ENCODE measurements around the gene NPC1.
"Not testable (repeated sequence)": the region's sequence is repeated elsewhere in the genome, so short reads cannot be mapped to it uniquely, and the experiment has no call there.

NPC1 gene

DNA sequence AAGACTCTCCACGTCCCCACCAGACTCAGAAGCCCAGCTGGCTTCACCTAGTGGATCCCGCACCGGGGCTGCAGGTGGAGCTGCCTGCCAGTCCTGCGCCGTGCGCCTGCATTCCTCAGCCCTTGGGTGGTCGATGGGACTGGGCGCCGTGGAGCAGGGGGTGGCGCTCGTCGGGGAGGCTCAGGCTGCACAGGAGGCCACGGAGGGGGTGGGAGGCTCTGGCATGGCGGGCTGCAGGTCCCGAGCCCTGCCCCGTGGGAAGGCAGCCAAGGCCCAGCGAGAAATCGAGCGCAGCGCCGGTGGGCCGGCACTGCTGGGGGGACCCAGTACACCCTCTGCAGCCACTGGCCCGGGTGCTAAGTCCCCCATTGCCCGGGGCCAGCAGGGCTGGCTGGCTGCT is 8.8 kb downstream of the NPC1 start:
- DNase-seq (ENCODE audit: low read depth in 2 of 3, low spot score in 1 of 3), result not testable (repeated sequence)

DNA sequence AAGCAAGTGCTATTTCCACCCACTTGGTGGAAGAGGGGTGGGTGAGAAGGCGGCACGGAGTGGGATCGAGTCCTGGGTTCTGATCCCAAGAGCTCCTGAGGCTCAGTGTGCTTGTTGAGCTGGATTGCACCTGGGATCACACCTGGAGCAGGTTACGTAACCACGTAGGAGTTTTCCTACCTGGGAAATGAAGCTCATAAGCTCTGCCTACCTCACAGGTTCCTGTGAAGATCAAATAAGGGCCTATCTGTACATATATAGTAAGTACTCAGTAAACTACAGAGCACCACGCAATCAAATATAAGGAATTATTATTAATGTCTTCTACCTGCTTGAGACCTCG is 11.0 kb downstream of the NPC1 start:
- DNase-seq (ENCODE audit: low read depth in 2 of 3, low spot score in 1 of 3), result no peak

DNA sequence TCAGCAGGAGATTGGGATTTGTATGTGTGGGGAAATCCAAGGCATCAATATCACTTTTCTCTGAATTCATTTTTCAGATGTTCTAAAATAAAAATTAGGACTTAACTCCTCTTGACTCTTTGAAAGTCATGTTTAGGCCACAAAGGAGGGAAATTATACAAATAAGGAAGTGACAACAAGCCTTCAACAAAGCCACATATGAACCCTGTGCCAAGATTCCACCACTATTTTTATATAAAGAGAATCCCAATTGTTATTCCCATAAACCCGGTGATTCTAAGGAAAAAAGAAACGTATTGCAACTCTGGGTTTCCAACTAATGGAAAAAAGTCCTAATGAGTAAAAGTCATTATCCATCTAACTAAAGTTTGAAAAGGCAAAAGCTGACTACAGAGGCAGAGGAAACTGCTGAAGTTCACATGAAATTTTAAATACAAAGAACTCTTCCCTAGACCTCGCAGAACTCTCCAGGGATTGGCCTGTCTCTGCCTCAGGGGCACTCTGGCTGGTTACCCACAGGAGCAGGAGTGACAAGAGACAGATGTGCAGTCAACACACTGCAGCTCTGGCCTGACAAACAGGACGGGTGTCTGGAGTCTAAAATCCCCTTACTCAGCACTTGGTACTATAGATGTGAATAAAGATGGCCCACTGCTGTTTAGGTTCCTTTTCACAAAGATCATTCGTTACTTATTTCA is 11.5 kb downstream of the NPC1 start:
- no peak for DNase-seq (ENCODE audit: low read depth in 2 of 3, low spot score in 1 of 3)

DNA sequence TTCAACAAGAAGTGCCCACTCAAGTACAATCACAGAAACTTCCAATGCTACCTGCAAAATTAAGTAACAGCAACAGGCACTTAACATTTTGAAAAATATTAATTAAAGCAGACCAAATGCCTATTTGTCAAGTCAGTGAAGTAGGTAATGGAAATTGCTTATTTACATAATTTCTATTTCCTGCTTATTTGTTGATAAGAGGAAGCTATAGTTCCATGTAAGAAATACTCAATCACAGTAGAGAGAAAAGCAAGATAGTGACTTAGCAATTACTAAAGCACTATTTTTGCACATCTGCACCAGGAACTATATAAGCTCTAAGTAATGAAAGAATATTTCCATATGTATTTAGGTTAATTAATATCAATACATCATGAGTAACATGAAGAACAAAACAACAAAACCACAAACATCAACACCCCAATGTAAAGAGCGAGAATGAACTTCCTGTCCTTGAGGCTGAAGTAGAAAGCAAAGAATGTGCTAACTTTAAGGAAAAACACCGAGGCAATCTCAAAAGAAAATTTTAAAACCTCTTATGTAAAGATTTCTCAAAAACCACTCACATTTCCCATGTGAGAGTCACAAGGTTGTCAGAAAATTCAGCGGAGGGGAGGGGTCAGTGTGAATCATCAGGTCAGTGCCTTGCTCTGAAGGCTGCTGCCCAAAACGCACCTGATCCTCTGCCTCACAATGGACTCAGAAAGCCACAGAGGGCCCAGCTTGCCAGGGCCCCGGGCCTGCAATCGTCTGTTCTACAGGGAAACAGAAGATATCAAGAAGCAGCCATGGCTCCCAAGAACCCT is 12.5 kb downstream of the NPC1 start:
- no peak for DNase-seq (ENCODE audit: low read depth in 2 of 3, low spot score in 1 of 3)

DNA sequence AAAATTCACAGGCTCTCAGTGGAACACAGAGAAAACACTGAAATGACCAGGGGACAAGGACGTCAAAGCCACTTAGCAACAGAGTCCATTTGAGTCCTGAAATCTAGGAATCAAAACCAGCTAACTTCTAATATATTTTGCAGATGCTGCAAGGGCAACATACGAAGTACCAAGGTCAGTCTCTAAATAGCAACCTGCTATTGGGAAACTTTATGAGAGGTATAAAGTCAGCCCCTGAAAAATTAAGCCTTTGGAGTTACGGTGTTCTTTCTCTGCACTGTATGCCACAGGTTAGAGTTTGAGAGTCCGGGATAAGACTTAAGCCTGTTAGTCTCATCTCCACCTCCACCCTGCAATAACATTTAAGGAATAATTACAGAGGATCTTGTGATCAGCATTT is 13.3 kb downstream of the NPC1 start:
- no peak for DNase-seq (ENCODE audit: low read depth in 2 of 3, low spot score in 1 of 3)

DNA sequence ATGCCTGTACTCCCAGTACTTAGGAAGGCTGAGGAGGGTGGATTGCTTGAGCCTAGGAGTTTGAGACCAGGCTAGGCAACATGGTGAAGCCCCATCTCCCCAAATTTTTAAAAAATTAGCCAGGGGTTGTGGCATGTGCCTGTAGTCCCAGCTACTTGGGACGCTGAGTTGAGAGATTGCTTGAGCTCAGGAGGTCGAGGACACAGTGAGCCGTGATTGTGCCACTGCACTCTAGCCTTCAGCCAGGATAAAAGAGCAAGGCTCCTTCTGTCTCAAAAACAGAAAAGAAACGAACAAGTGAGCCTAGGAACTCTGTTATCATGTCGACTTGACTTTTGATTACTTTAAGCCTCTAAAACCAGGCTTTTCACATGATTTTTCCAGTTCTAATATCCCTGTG is 13.7 kb downstream of the NPC1 start:
- no peak for DNase-seq (ENCODE audit: low read depth in 2 of 3, low spot score in 1 of 3)

DNA sequence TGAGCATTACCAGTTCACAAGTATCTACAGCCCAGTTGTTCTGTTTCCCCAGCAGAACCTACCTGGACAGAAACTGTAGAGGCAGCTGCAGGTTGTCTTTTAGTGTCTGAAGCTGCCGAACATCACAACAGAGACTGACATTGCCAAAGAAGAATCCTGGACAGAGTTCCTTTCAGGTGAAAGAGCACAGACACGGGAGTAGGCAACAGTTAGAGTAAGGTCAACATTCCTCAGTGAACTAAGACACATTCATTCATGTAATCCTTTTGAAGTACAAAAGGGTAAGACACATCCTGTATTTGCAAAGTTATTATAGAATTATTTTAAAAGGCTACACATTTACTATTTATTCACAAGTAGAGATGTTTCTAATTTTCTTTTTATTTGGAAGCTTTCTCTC is 14.3 kb downstream of the NPC1 start:
- no peak for DNase-seq (ENCODE audit: low read depth in 2 of 3, low spot score in 1 of 3)

DNA sequence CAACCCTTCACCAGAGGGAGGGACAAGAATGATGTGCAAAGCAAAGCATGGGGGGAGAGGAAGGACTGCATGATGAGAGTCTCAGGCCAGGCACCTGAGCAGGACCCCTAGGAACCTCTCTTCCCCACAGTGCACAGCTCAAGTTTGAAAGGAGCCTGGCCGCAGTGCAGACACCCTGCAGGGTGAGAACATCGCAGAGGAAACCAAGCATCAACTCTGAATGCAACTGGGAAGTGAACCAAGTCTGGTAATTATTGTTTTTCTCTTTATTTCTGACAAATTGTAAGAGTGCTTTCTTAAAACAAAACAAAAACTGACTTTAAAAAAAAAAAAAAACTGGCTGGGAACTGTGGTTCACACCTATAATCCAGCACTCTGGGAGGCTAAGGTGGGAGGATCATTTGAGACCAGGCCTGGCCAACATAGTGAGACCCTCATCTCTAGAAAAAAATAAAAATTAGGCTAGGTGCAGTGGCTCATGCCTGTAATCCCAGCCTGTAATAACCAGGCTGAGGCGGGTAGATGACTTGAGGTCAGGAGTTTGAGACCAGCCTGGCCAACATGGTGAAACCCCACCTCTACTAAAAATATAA is 15.3 kb downstream of the NPC1 start:
- DNase-seq (ENCODE audit: low read depth in 2 of 3, low spot score in 1 of 3), result no peak

DNA sequence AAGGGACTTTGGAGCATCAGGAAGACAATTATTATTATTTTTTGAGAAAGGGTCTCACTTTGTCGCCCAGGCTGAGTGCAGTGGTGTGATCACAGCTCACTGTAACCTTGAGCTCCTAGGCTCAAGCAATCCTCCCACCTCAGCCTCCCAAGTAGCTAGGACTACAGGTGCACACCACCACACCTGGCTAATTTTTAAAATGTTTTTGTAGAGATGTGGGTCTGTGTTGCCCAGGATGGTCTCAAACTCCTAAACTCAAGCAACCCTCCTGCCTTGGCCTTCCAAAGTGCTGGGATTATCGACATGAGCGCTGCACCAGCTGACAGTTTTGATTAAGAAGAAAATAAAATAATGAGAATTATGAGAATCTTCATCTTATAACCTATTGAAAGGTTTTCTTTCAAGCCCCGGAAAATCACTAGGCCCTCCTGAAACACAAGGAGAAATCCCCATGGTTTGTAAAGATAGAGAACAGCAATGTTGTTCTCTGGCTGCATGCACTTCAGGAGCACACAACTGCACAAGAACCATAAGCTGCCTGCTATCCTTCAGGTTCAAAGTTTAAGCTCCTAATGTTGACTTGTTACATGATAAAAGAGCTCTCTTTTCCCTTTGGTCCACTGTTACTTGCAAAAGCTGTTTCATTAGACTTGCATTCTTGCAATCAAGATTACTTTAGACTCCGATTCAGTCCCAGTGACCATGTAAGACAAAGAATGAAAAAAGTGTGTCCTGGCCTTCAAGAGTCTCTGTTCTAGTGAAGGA is 16.8 kb downstream of the NPC1 start:
- no peak for DNase-seq (ENCODE audit: low read depth in 2 of 3, low spot score in 1 of 3)

DNA sequence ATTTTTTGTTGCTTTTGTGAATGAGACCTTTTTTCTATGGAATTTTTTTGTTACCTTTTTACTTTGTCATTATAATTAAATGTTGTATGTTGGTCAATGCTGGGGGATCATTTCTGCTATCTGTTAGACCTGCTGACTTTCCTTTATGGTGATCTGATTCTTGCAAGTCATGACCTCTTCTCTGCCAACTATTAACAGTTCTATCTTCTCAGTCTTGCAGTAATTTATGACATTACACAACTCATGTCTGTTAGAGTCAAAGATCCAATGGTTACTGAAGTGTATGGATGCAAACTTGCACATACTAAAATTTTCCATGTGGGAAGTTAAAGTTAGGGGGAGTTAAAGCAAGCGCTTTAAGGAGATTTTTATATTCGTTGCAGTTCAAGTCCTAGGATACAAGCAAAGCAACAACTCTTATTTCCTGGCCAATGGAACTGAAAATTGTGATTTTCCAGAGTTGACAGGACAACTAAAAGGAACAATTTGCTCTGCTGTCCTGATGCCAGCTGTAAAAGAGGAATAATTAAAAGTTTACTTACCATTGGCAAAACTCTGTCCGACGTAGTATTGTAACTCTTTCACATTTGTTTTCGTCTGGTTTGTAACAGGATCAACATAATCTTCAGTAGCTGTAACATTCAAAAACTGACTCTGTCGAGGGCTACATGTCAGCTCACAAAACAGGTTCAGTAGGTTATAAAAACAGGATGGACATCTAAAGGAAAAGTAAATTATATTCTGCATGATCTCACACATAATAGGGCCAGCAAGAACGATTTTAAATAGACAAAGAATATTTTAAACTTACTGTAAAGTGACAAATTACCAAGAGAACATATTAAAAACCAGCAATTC is 17.8 kb downstream of the NPC1 start:
- DNase-seq (ENCODE audit: low read depth in 2 of 3, low spot score in 1 of 3), result no peak

DNA sequence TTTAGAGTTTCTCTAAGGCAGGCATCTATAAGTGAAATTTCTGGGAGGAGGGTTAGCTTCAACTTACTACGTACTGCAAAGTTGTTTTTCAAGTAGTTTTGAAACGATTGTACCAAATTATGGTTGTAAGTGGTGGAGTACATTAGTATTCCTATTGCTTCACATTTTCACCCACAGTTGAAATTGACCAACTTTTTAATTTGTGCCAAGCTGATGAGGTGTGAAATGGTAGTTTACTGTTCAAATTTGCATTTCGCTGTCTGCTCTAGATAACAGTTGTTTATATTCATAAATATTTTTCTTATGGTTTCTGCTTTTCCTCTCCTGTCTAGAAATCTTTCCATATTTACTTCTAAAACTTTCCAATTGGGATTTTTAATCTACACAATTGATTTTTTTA is 18.6 kb downstream of the NPC1 start:
- DNase-seq (ENCODE audit: low read depth in 2 of 3, low spot score in 1 of 3), result no peak

DNA sequence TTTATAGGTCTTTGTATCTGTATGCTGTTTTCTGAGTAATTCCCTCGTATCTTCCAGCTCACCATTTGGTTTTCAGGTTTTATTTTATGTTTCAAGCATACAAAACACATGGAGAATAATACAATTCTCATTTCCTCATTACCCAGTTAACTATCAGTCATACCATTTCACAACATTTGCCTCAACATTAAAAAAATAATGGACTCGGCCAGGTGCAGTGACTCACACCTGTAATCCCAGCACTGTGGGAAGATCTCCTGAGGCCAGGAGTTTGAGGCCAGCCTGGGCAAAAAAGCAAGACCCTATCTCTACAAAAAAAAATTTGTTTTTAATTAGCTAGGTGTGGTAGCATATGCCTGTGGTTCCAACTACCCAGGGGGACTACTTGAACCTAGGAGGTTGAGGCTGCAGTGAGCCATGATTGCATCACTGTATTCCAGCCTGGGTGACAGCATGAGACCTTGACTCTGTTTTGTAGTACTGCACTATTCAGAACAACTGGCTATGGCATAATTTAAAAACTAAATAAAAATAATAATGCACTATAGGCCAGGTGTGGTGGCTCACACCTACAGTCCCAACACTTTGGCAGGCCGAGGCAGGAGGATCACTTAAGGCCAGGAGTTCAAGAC is 20.3 kb downstream of the NPC1 start:
- no peak for DNase-seq (ENCODE audit: low read depth in 2 of 3, low spot score in 1 of 3)

DNA sequence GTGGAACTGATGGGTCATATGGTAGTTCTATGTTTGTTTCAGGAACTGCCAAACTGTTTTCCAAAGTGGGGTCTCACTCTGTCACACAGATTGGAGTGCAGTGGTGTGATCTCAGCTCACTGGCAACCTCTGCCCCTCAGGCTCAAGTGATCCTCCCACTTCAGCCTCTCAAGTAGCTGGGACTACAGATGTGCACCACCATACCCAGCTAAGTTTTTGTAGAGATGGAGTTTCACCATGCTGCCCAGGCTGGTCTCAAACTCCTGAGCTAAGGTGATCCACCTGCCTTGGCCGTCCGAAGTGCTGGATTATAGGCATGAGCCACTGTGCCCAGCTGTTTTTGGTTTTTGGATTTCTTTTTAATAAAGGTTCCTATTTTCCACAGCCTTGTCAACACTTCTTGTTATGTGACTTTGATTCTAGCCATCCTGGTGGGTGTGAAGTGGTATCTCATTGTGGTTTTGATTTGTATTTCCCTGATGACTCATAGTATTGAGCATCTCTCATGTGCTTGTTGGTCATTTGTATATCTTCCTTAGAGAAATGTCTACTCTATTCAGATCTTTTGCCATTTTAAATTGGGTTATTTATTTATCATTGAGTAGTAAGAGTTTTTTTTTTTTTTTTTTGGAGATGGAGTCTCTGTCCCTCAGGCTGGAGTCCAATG is 22.8 kb downstream of the NPC1 start:
- no peak for DNase-seq (ENCODE audit: low read depth in 2 of 3, low spot score in 1 of 3)

DNA sequence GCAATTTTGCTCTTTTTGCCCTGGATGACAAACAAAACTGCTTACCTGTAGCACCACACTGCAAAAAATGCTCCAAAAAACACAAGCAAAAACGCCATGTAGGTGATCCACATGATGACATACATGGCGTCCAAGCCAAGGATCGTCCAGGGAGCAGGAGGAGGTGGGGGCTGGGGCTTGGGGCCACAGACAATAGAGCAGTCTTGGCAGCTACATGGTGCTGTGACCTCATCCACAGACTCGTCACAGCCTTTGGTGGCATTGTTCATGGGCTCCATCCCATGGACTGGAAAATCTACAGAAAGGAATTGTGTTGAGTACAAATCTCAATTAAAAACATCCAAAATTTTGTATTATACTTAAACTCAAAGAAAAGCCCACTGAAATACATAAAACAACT is 26.1 kb downstream of the NPC1 start:
- no peak for DNase-seq (ENCODE audit: low read depth in 2 of 3, low spot score in 1 of 3)

DNA sequence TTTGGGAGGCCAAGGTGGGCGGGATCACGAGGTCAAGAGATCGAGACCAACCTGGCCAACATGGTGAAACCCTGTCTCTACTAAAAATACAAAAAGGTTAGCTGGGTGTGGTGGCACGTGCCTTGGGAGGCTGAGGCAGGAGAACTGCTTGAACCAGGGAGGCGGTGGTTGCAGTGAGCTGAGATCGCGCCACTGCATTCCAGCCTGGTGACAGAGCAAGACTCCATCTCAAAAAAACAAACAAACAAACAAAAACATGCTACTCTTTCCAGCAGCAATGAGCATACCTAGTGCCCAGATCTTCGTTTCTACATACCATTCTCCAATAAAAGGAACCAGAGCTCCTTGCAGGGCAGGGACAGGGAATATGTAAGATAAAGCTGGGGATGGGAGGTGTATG is 28.8 kb downstream of the NPC1 start:
- not testable (repeated sequence) for DNase-seq (ENCODE audit: low read depth in 2 of 3, low spot score in 1 of 3)

DNA sequence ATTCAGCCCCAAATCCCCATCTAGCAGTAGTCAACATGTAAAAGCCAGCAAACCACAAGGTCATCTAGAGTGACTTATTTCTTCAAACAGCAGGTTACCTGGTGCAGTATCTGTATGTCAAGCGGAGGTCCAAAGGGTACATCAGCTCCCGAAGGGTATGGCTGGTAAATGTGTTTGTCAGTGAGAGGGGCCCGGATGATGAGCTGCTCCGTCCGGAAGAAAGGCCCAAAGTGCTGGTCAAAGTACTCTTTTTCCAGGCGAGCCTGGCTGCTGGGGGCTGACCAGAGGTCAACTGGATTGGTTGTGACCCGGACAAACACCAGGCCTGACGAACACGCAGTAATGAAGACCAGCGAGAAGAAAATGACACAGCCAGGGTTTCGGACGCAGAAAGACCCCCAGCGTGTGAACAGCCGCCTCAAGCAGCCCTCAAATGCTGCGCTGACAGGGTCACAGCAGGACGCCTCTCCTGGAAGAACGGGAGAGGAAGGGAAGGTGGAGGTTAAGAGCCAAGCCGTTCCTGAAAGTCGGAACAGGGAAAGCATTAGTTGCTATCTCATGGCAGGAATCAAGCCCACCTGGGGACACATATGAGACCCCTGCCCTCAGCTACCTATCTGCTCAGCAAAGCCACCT is 30.0 kb downstream of the NPC1 start:
- DNase-seq (ENCODE audit: low read depth in 2 of 3, low spot score in 1 of 3), result no peak

DNA sequence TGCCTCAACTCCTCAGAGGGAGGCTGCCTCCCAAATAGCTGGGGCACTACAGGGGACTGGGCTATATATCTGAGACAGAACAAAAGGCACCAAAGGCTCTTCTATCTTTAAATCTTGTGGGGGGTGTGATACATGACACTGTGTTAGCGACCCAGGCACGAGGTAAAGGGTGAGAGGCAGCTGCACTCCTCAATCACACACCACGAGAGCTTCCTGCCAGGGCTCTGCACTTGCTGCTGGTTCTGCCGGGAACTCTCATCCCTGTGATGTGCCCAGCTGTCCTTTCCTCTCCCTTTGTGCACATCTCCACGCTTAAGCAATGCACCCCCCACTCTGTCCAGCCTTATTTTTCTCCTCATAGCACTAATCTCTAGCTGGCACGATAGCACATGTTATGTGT is 32.4 kb downstream of the NPC1 start:
- DNase-seq (ENCODE audit: low read depth in 2 of 3, low spot score in 1 of 3), result no peak

DNA sequence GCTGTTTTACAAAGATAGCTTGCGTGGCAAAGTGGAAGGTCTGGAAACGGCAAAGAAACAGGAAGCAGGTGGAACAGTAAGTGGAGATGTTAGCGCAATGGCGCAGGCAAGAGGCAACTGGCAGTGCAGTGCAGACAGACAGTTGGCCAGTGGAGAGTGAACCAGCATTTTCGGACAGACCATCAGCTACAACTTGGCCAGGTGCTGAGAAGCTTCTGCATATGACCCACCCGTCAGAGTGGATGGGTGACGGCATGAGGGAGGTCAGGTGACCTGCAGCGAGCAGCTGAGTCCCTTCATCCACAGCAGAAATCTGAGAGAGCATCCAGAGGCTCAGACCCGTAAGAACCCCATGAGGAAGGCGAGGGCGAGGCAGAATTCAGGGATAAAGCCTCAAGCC is 33.8 kb downstream of the NPC1 start:
- DNase-seq (ENCODE audit: low read depth in 2 of 3, low spot score in 1 of 3), result no peak

DNA sequence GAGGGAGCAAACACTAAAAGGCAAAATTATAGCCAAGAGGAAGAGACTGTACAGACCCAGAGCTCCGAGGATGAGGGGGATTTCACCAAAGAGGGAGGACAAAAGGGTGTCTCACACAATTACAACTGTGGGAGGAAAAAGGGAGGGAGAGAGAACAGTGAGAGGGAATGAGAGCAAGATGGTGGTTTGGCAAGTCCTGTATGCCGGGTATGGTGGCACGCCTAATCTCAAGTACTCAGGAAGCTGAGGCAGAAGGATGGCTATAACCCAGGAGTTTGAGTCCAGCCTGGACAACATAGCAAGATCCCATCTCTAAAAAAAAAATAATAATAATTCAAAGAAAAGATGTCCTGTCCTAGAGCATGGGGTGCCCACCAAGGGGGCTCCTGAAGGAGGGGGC is 34.3 kb downstream of the NPC1 start:
- DNase-seq (ENCODE audit: low read depth in 2 of 3, low spot score in 1 of 3), result no peak

Measured in stimulated activated CD4-positive, alpha-beta T cell treated with anti-CD3 and anti-CD28 coated beads, Interleukin-12 subunit alpha, Interleukin-12 subunit beta, amount 100 ng/mL, for 48 hours (primary cell).